ENCODE measurements around the gene CAPZB.

Gene CAPZB

GRCh38 chr1:19444296-19445021 is 40.9 kb downstream of the CAPZB start:
- no peak overlapping the region for H3K4me3 ChIP-seq (replicated peaks in 1 of 2; ENCODE audit: low read depth in 2 of 2, low read length in 2 of 2)
- DNase-seq (ENCODE audit: low read depth in 2 of 2) = no peak
- TF ChIP-seq CTCF (IDR thresholded peaks at IDR 0.05; ENCODE audit: low read depth, low read length) = no peak

GRCh38 chr1:19443326-19443725 is 42.0 kb downstream of the CAPZB start:
- no peak overlapping the region for H3K4me3 ChIP-seq (replicated peaks in 1 of 2; ENCODE audit: low read depth in 2 of 2, low read length in 2 of 2)
- no peak for DNase-seq (ENCODE audit: low read depth in 2 of 2)
- no peak for TF ChIP-seq CTCF (IDR thresholded peaks at IDR 0.05; ENCODE audit: low read depth, low read length)

GRCh38 chr1:19442154-19443096 is 42.9 kb downstream of the CAPZB start:
- no peak overlapping the region for H3K4me3 ChIP-seq (replicated peaks in 1 of 2; ENCODE audit: low read depth in 2 of 2, low read length in 2 of 2)
- TF ChIP-seq CTCF (IDR thresholded peaks at IDR 0.05; ENCODE audit: low read depth, low read length) = no peak
- DNase-seq (ENCODE audit: low read depth in 2 of 2) = no peak

- DNase-seq (ENCODE audit: low read depth in 2 of 2) = no peak
- TF ChIP-seq CTCF (IDR thresholded peaks at IDR 0.05; ENCODE audit: low read depth, low read length) = no peak
- H3K4me3 ChIP-seq (replicated peaks in 1 of 2; ENCODE audit: low read depth in 2 of 2, low read length in 2 of 2) = no peak overlapping the region
Measured at GRCh38 chr1:19441048-19441780, 44.1 kb downstream of the CAPZB start.

GRCh38 chr1:19439464-19440171 is 45.7 kb downstream of the CAPZB start:
- TF ChIP-seq CTCF (IDR thresholded peaks at IDR 0.05; ENCODE audit: low read depth, low read length) = peak; percentile 4
- DNase-seq (ENCODE audit: low read depth in 2 of 2) = peak; percentile 46 to 51
- no peak overlapping the region for H3K4me3 ChIP-seq (replicated peaks in 1 of 2; ENCODE audit: low read depth in 2 of 2, low read length in 2 of 2)

Measured in cardiac fibroblast (primary cell).